Activated T-cell treated with anti-CD3 and anti-CD28 coated beads, Interleukin-2, amount 50 U/mL, for 72 hours (primary cell): ENCODE data around the gene MSH2. TPM values are rescaled to one million over a fixed set of nuclear protein-coding genes. Genes with fewer than 3 reads are reported as not detected.
"Not testable (repeated sequence)": the region's sequence is repeated elsewhere in the genome, so short reads cannot be mapped to it uniquely, and the experiment has no call there.

Source experiments
- ATAC-seq, 2 donors: fragments of 150-1000 bp; cut with Tn5 transposase; replicated peaks in 1 of 2; 2 replicates each; pipeline ENCODE4 v1.10.0; 2021; ENCODE audit warnings: moderate library complexity in 2 of 2, mild to moderate bottlenecking in 1 of 2
- DNase-seq, 2 donors: peaks; one replicate each; pipeline ENCODE4 v3.0.0; 2021 to 2022; ENCODE audit warnings: mixed read lengths in 1 of 2
- H3K27ac Mint-ChIP-seq: one replicate; pipeline ENCODE4 v1.8.0; 2022; ENCODE audit warnings: mild to moderate bottlenecking, moderate library complexity, mixed read lengths
- H3K27me3 Mint-ChIP-seq: one replicate; pipeline ENCODE4 v1.8.0; 2022; ENCODE audit warnings: low read depth, mixed read lengths
- H3K36me3 Mint-ChIP-seq, 2 donors: one replicate each; pipeline ENCODE4 v1.8.0; 2022; ENCODE audit warnings: mixed read lengths in 2 of 2, mild to moderate bottlenecking in 1 of 2; ENCODE audit not compliant: insufficient read depth in 2 of 2
- H3K4me1 Mint-ChIP-seq: one replicate; pipeline ENCODE4 v1.8.0; 2022; ENCODE audit warnings: low read depth, mixed read lengths
- H3K4me3 Mint-ChIP-seq, 2 donors: one replicate each; pipeline ENCODE4 v1.8.0; 2022; ENCODE audit warnings: mild to moderate bottlenecking in 2 of 2, mixed read lengths in 2 of 2, moderate library complexity in 2 of 2
- H3K9me3 Mint-ChIP-seq, 2 donors: one replicate each; pipeline ENCODE4 v1.8.0; 2022; ENCODE audit warnings: mixed read lengths in 2 of 2
- total RNA-seq, 2 donors: library from RNA; stranded (reverse); gene quantifications; one replicate each; pipeline ENCODE4 v1.2.3, GENCODE V29; 2022

The MSH2 gene
- total RNA-seq, 2 donors from 2014 or later: 41.9 to 48.7 TPM

GRCh38 chr2:47422560-47422959 is 19.6 kb downstream of the MSH2 start:
- Mint-ChIP-seq H3K9me3 (no peaks in the 10 kb centered on the region), H3K27me3 (no peaks in the 10 kb centered on the region), H3K4me3 (no peak overlapping the region), H3K27ac (no peak overlapping the region), H3K36me3 (peaks cover 1 to 9% of the 10 kb centered on the region in 2 donors), H3K4me1 (no peaks in the 10 kb centered on the region)
- DNase-seq (no peak), ATAC-seq (no peak)

- H3K9me3 Mint-ChIP-seq: no peaks in the 10 kb centered on the region
- ATAC-seq: no peak
- H3K4me1 Mint-ChIP-seq: no peaks in the 10 kb centered on the region
- no peak for DNase-seq
- H3K4me3 Mint-ChIP-seq: no peak overlapping the region
- no peaks in the 10 kb centered on the region for H3K27me3 Mint-ChIP-seq
- no peak overlapping the region for H3K27ac Mint-ChIP-seq
- peaks cover 2 to 18% of the 10 kb centered on the region in 2 donors for H3K36me3 Mint-ChIP-seq
Observed at GRCh38 chr2:47426786-47427185, 23.8 kb downstream of the MSH2 start.

GRCh38 chr2:47429795-47430194 is 26.8 kb downstream of the MSH2 start:
- no peaks in the 10 kb centered on the region for H3K27me3 Mint-ChIP-seq
- no peak overlapping the region for H3K27ac Mint-ChIP-seq
- no peaks in the 10 kb centered on the region for H3K9me3 Mint-ChIP-seq
- no peaks in the 10 kb centered on the region for H3K4me1 Mint-ChIP-seq
- H3K36me3 Mint-ChIP-seq: peaks cover 5 to 21% of the 10 kb centered on the region in 2 donors
- no peak overlapping the region for H3K4me3 Mint-ChIP-seq
- no peak for ATAC-seq
- no peak for DNase-seq

GRCh38 chr2:47433006-47433405 is 30.1 kb downstream of the MSH2 start:
- not testable (repeated sequence) for ATAC-seq, H3K27ac Mint-ChIP-seq, H3K4me3 Mint-ChIP-seq, H3K9me3 Mint-ChIP-seq, DNase-seq, H3K4me1 Mint-ChIP-seq, H3K27me3 Mint-ChIP-seq
- peaks cover 5 to 23% of the 10 kb centered on the region in 2 donors for H3K36me3 Mint-ChIP-seq

GRCh38 chr2:47433445-47433844 is 30.5 kb downstream of the MSH2 start:
- peaks cover 5 to 23% of the 10 kb centered on the region in 2 donors for H3K36me3 Mint-ChIP-seq
- not testable (repeated sequence) for H3K9me3 Mint-ChIP-seq, ATAC-seq, H3K4me3 Mint-ChIP-seq, H3K27ac Mint-ChIP-seq, DNase-seq, H3K27me3 Mint-ChIP-seq, H3K4me1 Mint-ChIP-seq

- Mint-ChIP-seq H3K27me3 (no peaks in the 10 kb centered on the region), H3K27ac (no peak overlapping the region), H3K9me3 (no peaks in the 10 kb centered on the region), H3K4me1 (no peaks in the 10 kb centered on the region), H3K4me3 (no peak overlapping the region), H3K36me3 (peaks cover under 1 to 7% of the 10 kb centered on the region in 2 donors)
- DNase-seq: no peak
- ATAC-seq: no peak
Observed at GRCh38 chr2:47437287-47437686, 34.3 kb downstream of the MSH2 start.

GRCh38 chr2:47438106-47438505 is 35.1 kb downstream of the MSH2 start:
- Mint-ChIP-seq H3K27ac (no peak overlapping the region), H3K36me3 (peaks cover 0 to 7% of the 10 kb centered on the region in 2 donors), H3K4me1 (no peaks in the 10 kb centered on the region), H3K27me3 (no peaks in the 10 kb centered on the region), H3K9me3 (no peaks in the 10 kb centered on the region), H3K4me3 (no peak overlapping the region)
- ATAC-seq (no peak), DNase-seq (no peak)

GRCh38 chr2:47438783-47439182 is 35.8 kb downstream of the MSH2 start:
- ATAC-seq (no peak), DNase-seq (no peak)
- Mint-ChIP-seq H3K4me3 (no peak overlapping the region), H3K27me3 (no peaks in the 10 kb centered on the region), H3K4me1 (no peaks in the 10 kb centered on the region), H3K27ac (no peak overlapping the region), H3K36me3 (peaks cover 0 to 7% of the 10 kb centered on the region in 2 donors), H3K9me3 (no peaks in the 10 kb centered on the region)

- peaks cover 6 to 23% of the 10 kb centered on the region in 2 donors for H3K36me3 Mint-ChIP-seq
- ATAC-seq: no peak
- H3K4me3 Mint-ChIP-seq: no peak overlapping the region
Observed at GRCh38 chr2:47451790-47452189, 48.8 kb downstream of the MSH2 start.

GRCh38 chr2:47452761-47453160 is 49.8 kb downstream of the MSH2 start:
- Mint-ChIP-seq H3K9me3 (no peaks in the 10 kb centered on the region), H3K27me3 (no peaks in the 10 kb centered on the region), H3K4me1 (peaks cover 6% of the 10 kb centered on the region), H3K4me3 (no peak overlapping the region), H3K36me3 (peaks cover 6 to 21% of the 10 kb centered on the region in 2 donors), H3K27ac (no peak overlapping the region)
- no peak for ATAC-seq
- DNase-seq: no peak

More at GRCh38 chr2:47451790-47452189, 48.8 kb downstream of the MSH2 start:
- H3K27ac Mint-ChIP-seq: no peak overlapping the region
- H3K4me1 Mint-ChIP-seq: no peaks in the 10 kb centered on the region
- no peaks in the 10 kb centered on the region for H3K9me3 Mint-ChIP-seq
- no peaks in the 10 kb centered on the region for H3K27me3 Mint-ChIP-seq
- no peak for DNase-seq

- peaks cover 6 to 16% of the 10 kb centered on the region in 2 donors for H3K36me3 Mint-ChIP-seq
Observed at GRCh38 chr2:47454818-47455217, 51.9 kb downstream of the MSH2 start.

GRCh38 chr2:47455411-47455810 is 52.5 kb downstream of the MSH2 start:
- no peak overlapping the region for H3K27ac Mint-ChIP-seq
- no peaks in the 10 kb centered on the region for H3K9me3 Mint-ChIP-seq
- H3K4me1 Mint-ChIP-seq: peaks cover 6% of the 10 kb centered on the region
- peaks cover 6 to 17% of the 10 kb centered on the region in 2 donors for H3K36me3 Mint-ChIP-seq
- ATAC-seq (no peak), DNase-seq (no peak)
- no peaks in the 10 kb centered on the region for H3K27me3 Mint-ChIP-seq
- H3K4me3 Mint-ChIP-seq: no peak overlapping the region

More at GRCh38 chr2:47454818-47455217, 51.9 kb downstream of the MSH2 start:
- DNase-seq, H3K4me3 Mint-ChIP-seq, H3K4me1 Mint-ChIP-seq, H3K27me3 Mint-ChIP-seq, H3K27ac Mint-ChIP-seq, H3K9me3 Mint-ChIP-seq, ATAC-seq: not testable (repeated sequence)

GRCh38 chr2:47456851-47457250 is 53.9 kb downstream of the MSH2 start:
- no peak for DNase-seq
- no peak for ATAC-seq
- H3K27ac Mint-ChIP-seq: no peak overlapping the region
- H3K9me3 Mint-ChIP-seq: no peaks in the 10 kb centered on the region
- H3K4me1 Mint-ChIP-seq: peaks cover 6% of the 10 kb centered on the region
- H3K27me3 Mint-ChIP-seq: no peaks in the 10 kb centered on the region
- H3K4me3 Mint-ChIP-seq: no peak overlapping the region
- peaks cover 5 to 15% of the 10 kb centered on the region in 2 donors for H3K36me3 Mint-ChIP-seq

GRCh38 chr2:47457268-47457667 is 54.3 kb downstream of the MSH2 start:
- Mint-ChIP-seq H3K36me3 (peaks cover 6 to 18% of the 10 kb centered on the region in 2 donors), H3K4me1 (peaks cover 6% of the 10 kb centered on the region), H3K27ac (no peak overlapping the region), H3K27me3 (no peaks in the 10 kb centered on the region), H3K9me3 (no peaks in the 10 kb centered on the region), H3K4me3 (no peak overlapping the region)
- DNase-seq (no peak), ATAC-seq (no peak)
